Measurements from ENCODE around the gene CTSL. TPM values are rescaled to one million over a fixed set of nuclear protein-coding genes. Genes with fewer than 3 reads are reported as not detected.
A peak's percentile ranks its signal among the peaks of the same experiment; 100 is the strongest.

The CTSL gene
- total RNA-seq, 1 experiment from 2014 or later: 39.7 TPM

GRCh38 chr9:87704342-87704741, 21.6 kb upstream of the CTSL start:
- Mint-ChIP-seq H3K4me3 (no peak overlapping the region), H3K27ac (peak overlapping the region; percentile 61; the same call in 1 of the 2 replicates), H3K36me3 (peaks cover 68% of the 10 kb centered on the region), H3K27me3 (ENCODE audit: low read depth) (no peaks in the 10 kb centered on the region), H3K4me1 (peaks cover 6% of the 10 kb centered on the region; the same call in 1 of the 2 replicates), H3K9me3 (no peaks in the 10 kb centered on the region)
- ChIA-PET CTCF (no interaction called here), POLR2A (no interaction called here)
- no peak for DNase-seq (ENCODE audit: low spot score)
- no peak for ATAC-seq
- TF ChIP-seq TP53 (CRISPR knock-in tag; IDR thresholded peaks at IDR 0.05): no peak
- TF ChIP-seq ZMAT4 (CRISPR knock-in tag; IDR thresholded peaks at IDR 0.05): no peak
- TF ChIP-seq NR1H2 (CRISPR knock-in tag; IDR thresholded peaks at IDR 0.05): no peak
- TF ChIP-seq PREB (CRISPR knock-in tag; IDR thresholded peaks at IDR 0.05; ENCODE audit: borderline replicate concordance): no peak
- TF ChIP-seq FOXK1 (CRISPR knock-in tag; IDR thresholded peaks at IDR 0.05): no peak

- ChIA-PET POLR2A (no interaction called here), CTCF (no interaction called here)
- no peak for ATAC-seq
- Mint-ChIP-seq H3K4me1 (peaks cover 3% of the 10 kb centered on the region; the same call in 1 of the 2 replicates), H3K9me3 (no peaks in the 10 kb centered on the region), H3K27ac (no peak overlapping the region), H3K4me3 (no peak overlapping the region), H3K36me3 (peaks cover 59% of the 10 kb centered on the region), H3K27me3 (ENCODE audit: low read depth) (no peaks in the 10 kb centered on the region)
- no peak for TF ChIP-seq RORB (CRISPR knock-in tag; IDR thresholded peaks at IDR 0.05)
- no peak for TF ChIP-seq PREB (CRISPR knock-in tag; IDR thresholded peaks at IDR 0.05; ENCODE audit: borderline replicate concordance)
- no peak for TF ChIP-seq ZNF138 (CRISPR knock-in tag; conservative IDR thresholded peaks at IDR 0.05)
- no peak for TF ChIP-seq RELA (CRISPR knock-in tag; IDR thresholded peaks at IDR 0.05; ENCODE audit: borderline replicate concordance)
- DNase-seq (ENCODE audit: low spot score): no peak
Observed at GRCh38 chr9:87706066-87706739, 19.7 kb upstream of the CTSL start.

GRCh38 chr9:87707805-87708506, 18.0 kb upstream of the CTSL start:
- H3K27ac Mint-ChIP-seq: no peak overlapping the region

More at GRCh38 chr9:87707805-87708506, 18.0 kb upstream of the CTSL start:
- Mint-ChIP-seq H3K4me1 (no peaks in the 10 kb centered on the region), H3K4me3 (no peak overlapping the region), H3K27me3 (ENCODE audit: low read depth) (no peaks in the 10 kb centered on the region), H3K36me3 (peaks cover 46% of the 10 kb centered on the region), H3K9me3 (no peaks in the 10 kb centered on the region)
- ATAC-seq (no peak), DNase-seq (ENCODE audit: low spot score) (no peak)
- ChIA-PET CTCF (no interaction called here), POLR2A (no interaction called here)
- TF ChIP-seq TEAD4 (CRISPR knock-in tag; IDR thresholded peaks at IDR 0.05) (no peak), CREB1 (CRISPR knock-in tag; IDR thresholded peaks at IDR 0.05) (no peak), ZNF138 (CRISPR knock-in tag; conservative IDR thresholded peaks at IDR 0.05) (no peak), ZNF423 (CRISPR knock-in tag; IDR thresholded peaks at IDR 0.05) (no peak), GRHL2 (CRISPR knock-in tag; IDR thresholded peaks at IDR 0.05; ENCODE audit: insufficient replicate concordance, severe bottlenecking) (no peak), GABPB1 (CRISPR knock-in tag; IDR thresholded peaks at IDR 0.05) (no peak), IRF1 (CRISPR knock-in tag; IDR thresholded peaks at IDR 0.05) (no peak), E2F5 (CRISPR knock-in tag; IDR thresholded peaks at IDR 0.05) (no peak), SMAD4 (CRISPR knock-in tag; IDR thresholded peaks at IDR 0.05) (no peak), GTF2I (CRISPR knock-in tag; conservative IDR thresholded peaks at IDR 0.05) (no peak), TCF7 (CRISPR knock-in tag; IDR thresholded peaks at IDR 0.05; ENCODE audit: low read depth) (no peak), ERG (CRISPR knock-in tag; IDR thresholded peaks at IDR 0.05) (no peak)

Measured in WTC11 (cell line).